Body of pancreas (tissue), 4 donors: ENCODE measurements around the gene HHAT. TPM values are rescaled to one million over a fixed set of nuclear protein-coding genes. Genes with fewer than 3 reads are reported as not detected.
"Not testable (repeated sequence)": the region's sequence is repeated elsewhere in the genome, so short reads cannot be mapped to it uniquely, and the experiment has no call there.

Experiments
- ATAC-seq: fragments of 150-250 bp; one replicate; pipeline ENCODE4 v1.9.1; 2016
- DNase-seq, 4 donors: peaks; one replicate each; pipeline ENCODE4 v3.0.0-alpha.2; 2019
- H3K27ac ChIP-seq, 4 donors: fragments of 200-600 bp; sonication (generic); 1 replicate in 3 of 4; 2 replicates in 1 of 4; pipeline versions ENCODE4 v1.5.1 to v1.6.1; 2016 to 2019; ENCODE audit warnings: mild to moderate bottlenecking in 1 of 4, mixed read lengths in 1 of 4, moderate library complexity in 1 of 4
- H3K27me3 ChIP-seq, 2 donors: fragments of 200-600 bp; sonication (generic); one replicate each; pipeline ENCODE4 v1.6.0; 2016; ENCODE audit warnings: mild to moderate bottlenecking in 1 of 2
- H3K36me3 ChIP-seq, 2 donors: fragments of 200-600 bp; sonication (generic); replicated peaks in 1 of 2; 2 replicates each; pipeline ENCODE4 v1.5.1; 2016; ENCODE audit warnings: low read depth in 2 of 2; ENCODE audit not compliant: insufficient read depth in 1 of 2
- H3K4me1 ChIP-seq: fragments of 200-600 bp; sonication (generic); one replicate; pipeline ENCODE4 v1.6.0; 2016
- H3K4me3 ChIP-seq, 2 donors: fragments of 200-600 bp; sonication (generic); 1 replicate in 1 of 2; 2 replicates in 1 of 2; pipeline ENCODE4 v1.5.1; 2016 to 2019
- H3K9me3 ChIP-seq, 3 donors: fragments of 200-600 bp; sonication (generic); 1 replicate in 2 of 3; 2 replicates in 1 of 3; pipeline ENCODE4 v1.5.1; 2016
- POLR2A ChIP-seq, 3 donors: fragments of 450-650 bp; IDR thresholded peaks; one replicate each; pipeline ENCODE4 v1.6.1; 2016; ENCODE audit warnings: antibody characterized with exemption in 3 of 3, mild to moderate bottlenecking in 2 of 3
- WGBS, 2 donors: methylation state at CpG; one replicate each; pipeline ENCODE4 v1.1.5; 2017; 5-methylcytosine and 5-hydroxymethylcytosine counted together
- intact Hi-C: fragments of 100-400 bp; cut with DNase I; formaldehyde crosslinking; loops from one replicate; pipeline ENCODE4 v1.15.1; 2023
- total RNA-seq, 2 donors: library from RNA; depleted of rRNA; stranded (reverse); fragments of >200 nt; gene quantifications; one replicate each; pipeline ENCODE4 v1.1.0, GENCODE V29; 2016
- TF ChIP-seq, protein P1 (sequence below), 7 experiments: fragments of 450-650 bp in 4 of 7; fragments of 200-600 bp in 3 of 7; sonication (generic) in 3 of 7; IDR thresholded peaks; one replicate each; pipeline ENCODE4 v1.5.1; 2016 to 2019; ENCODE audit warnings: antibody characterized with exemption in 7 of 7

HHAT gene
- total RNA-seq, 2 donors from 2014 or later = 4.4 to 19.4 TPM

DNA sequence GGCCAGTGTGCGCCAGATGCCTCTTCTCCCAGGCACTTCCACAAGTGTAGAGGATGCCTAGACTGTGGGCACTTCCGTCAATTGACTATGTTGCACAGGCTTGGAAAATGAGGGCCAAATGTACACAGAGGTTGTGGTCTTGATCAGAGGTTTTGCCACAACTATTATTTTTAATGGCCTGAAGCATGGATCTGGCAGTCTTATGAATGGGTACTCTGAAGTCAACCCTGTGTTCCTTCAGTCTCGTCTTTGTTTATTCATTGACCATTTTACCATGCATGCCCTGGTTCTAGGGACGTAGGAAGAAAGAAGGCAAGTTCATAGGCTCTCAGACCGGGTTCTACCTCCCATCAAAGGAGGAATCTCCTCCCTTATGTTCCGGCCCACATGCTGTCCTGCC is 329.1 kb downstream of the HHAT start:
- no peaks in the 10 kb centered on the region for H3K9me3 ChIP-seq
- WGBS, 2 donors = 74 to 85% methylated on average over 6 of the region's 6 CpGs
- no peaks in the 10 kb centered on the region for H3K27me3 ChIP-seq
- no peaks in the 10 kb centered on the region for H3K36me3 ChIP-seq
- H3K27ac ChIP-seq = no peak overlapping the region
- TF ChIP-seq POLR2A (IDR thresholded peaks at IDR 0.05) = no peak
- TF ChIP-seq, protein P1, sequence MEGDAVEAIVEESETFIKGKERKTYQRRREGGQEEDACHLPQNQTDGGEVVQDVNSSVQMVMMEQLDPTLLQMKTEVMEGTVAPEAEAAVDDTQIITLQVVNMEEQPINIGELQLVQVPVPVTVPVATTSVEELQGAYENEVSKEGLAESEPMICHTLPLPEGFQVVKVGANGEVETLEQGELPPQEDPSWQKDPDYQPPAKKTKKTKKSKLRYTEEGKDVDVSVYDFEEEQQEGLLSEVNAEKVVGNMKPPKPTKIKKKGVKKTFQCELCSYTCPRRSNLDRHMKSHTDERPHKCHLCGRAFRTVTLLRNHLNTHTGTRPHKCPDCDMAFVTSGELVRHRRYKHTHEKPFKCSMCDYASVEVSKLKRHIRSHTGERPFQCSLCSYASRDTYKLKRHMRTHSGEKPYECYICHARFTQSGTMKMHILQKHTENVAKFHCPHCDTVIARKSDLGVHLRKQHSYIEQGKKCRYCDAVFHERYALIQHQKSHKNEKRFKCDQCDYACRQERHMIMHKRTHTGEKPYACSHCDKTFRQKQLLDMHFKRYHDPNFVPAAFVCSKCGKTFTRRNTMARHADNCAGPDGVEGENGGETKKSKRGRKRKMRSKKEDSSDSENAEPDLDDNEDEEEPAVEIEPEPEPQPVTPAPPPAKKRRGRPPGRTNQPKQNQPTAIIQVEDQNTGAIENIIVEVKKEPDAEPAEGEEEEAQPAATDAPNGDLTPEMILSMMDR (IDR thresholded peaks at IDR 0.05) = no peak
- no peak overlapping the region for H3K4me3 ChIP-seq
- intact Hi-C loops = no loop called here
- no peak for DNase-seq
- no peaks in the 10 kb centered on the region for H3K4me1 ChIP-seq
- ATAC-seq = no peak

- not testable (repeated sequence) for ATAC-seq
Observed at GRCh38 chr1:210661520-210661919, 332.8 kb downstream of the HHAT start.

DNA sequence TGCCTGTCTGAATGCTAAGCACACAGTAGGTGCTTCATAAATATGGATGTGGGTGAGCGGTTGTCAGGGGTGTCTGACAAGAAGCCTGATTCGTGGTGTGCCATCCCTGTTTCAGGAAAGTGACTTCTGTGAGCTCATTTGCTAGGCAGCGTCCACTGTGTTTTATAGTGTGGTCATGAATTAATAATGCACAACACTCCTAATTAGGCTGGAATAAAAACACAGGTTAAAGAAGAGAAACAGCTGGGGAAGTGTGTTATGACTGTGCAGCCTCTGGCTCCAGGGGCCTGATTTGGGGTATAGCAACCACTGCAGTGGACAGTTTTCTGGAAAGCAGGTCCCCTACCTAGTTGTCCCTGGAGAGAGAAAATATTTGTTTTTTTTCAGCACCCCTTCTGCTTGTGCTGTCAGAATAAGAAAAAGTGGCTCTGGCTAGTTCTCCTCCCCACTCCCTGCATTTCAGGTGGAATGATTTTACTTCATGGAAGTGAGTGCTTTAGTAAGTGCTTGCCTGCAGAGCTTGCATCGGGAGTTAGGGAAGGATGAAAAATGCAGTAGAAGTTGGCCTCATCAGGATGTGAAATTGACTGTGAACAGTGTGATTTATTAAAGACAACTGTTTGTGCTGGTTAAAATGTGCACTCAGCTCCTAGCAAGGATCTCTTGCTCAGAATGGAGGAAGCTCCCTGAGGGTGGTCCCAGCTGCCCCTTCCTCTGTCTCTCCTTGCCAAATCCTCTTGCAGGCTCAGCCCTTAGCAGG is 333.8 kb downstream of the HHAT start:
- 92 to 96% methylated on average over 4 of the region's 4 CpGs for WGBS, 2 donors
- Histone ChIP-seq H3K9me3 (no peaks in the 10 kb centered on the region), H3K36me3 (no peaks in the 10 kb centered on the region), H3K27ac (no peak overlapping the region), H3K27me3 (no peaks in the 10 kb centered on the region), H3K4me3 (no peak overlapping the region), H3K4me1 (peaks cover 5% of the 10 kb centered on the region)
- intact Hi-C loops = no loop called here
- no peak for TF ChIP-seq POLR2A (IDR thresholded peaks at IDR 0.05)
- TF ChIP-seq, protein P1 (IDR thresholded peaks at IDR 0.05) = no peak
- no peak for DNase-seq
- ATAC-seq = no peak

More at GRCh38 chr1:210661520-210661919, 332.8 kb downstream of the HHAT start:
- DNase-seq, H3K4me1 ChIP-seq, H3K27ac ChIP-seq, H3K9me3 ChIP-seq, H3K36me3 ChIP-seq, H3K27me3 ChIP-seq, H3K4me3 ChIP-seq, intact Hi-C loops: not testable (repeated sequence)
- 87 to 94% methylated on average over 4 of the region's 4 CpGs for WGBS, 2 donors

GRCh38 chr1:210663730-210664573 is 335.2 kb downstream of the HHAT start:
- Histone ChIP-seq H3K4me1 (peaks cover 5% of the 10 kb centered on the region), H3K27ac (no peak overlapping the region), H3K36me3 (no peaks in the 10 kb centered on the region), H3K27me3 (no peaks in the 10 kb centered on the region), H3K9me3 (no peaks in the 10 kb centered on the region), H3K4me3 (no peak overlapping the region)
- no peak for TF ChIP-seq POLR2A (IDR thresholded peaks at IDR 0.05)
- TF ChIP-seq, protein P1 (IDR thresholded peaks at IDR 0.05) = no peak
- intact Hi-C loops = no loop called here
- DNase-seq = no peak
- ATAC-seq = no peak
- WGBS, 2 donors = 40 to 44% methylated on average over 7 of the region's 7 CpGs

DNA sequence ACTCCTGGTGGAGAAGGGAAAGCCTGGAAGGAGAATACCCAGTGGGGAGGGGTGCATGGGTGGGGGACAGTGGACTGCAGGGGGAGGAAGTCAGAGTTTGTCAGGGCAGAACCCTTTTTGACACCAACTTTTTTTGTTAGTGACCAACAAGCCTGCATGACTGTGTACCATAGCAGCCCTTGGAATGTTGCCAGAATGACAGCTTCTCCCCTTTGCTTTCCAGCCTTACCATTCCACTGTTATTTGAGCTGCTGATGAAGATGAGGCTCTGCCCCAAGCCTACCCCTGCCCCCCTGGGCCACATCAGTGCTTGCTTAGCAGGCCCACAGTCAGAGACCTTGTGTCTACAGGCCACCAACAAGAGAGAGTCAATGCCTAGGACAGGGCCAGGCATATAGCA is 341.2 kb downstream of the HHAT start:
- intact Hi-C loops = no loop called here
- Histone ChIP-seq H3K4me3 (no peak overlapping the region), H3K36me3 (no peaks in the 10 kb centered on the region), H3K9me3 (no peaks in the 10 kb centered on the region), H3K27me3 (no peaks in the 10 kb centered on the region), H3K4me1 (no peaks in the 10 kb centered on the region), H3K27ac (no peak overlapping the region)
- no peak for DNase-seq
- TF ChIP-seq, protein P1 (IDR thresholded peaks at IDR 0.05) = no peak
- no peak for TF ChIP-seq POLR2A (IDR thresholded peaks at IDR 0.05)
- no peak for ATAC-seq
